SK-N-SH (cell line): ENCODE data around the gene MBOAT2. TPM values are rescaled to one million over a fixed set of nuclear protein-coding genes. Genes with fewer than 3 reads are reported as not detected.

Source experiments
- CTCF ChIA-PET: fragments of 300-600, 350-600 bp; formaldehyde crosslinking; extraction: SDS; loops from one replicate; lab custom pipeline; 2021; lab: Yijun Ruan, JAX
- POLR2A ChIA-PET: fragments of 350-600 bp; sonication (Branson Sonifier 250); formaldehyde crosslinking; extraction: SDS; loops from one replicate; lab custom pipeline; 2020; ENCODE audit warnings: antibody characterized with exemption, inconsistent platforms; lab: Yijun Ruan, JAX
- DNase-seq: peaks from one replicate; pipeline ENCODE4 v3.0.0; 2012
- H2AFZ ChIP-seq: fragments of 200-600 bp; sonication (generic); 2 replicates; pipeline ENCODE4 v1.8.1; 2016; ENCODE audit warnings: antibody characterized with exemption, mild to moderate bottlenecking, low read depth
- H3F3A ChIP-seq: fragments of 200-600 bp; sonication (generic); replicated peaks from 2 replicates; pipeline ENCODE3; 2016; ENCODE audit warnings: antibody characterized with exemption, mild to moderate bottlenecking; ENCODE audit not compliant: insufficient read depth
- H3K27ac ChIP-seq, 2 experiments: fragments of 200-500 bp in 1 of 2; fragments of 200-600 bp in 1 of 2; sonication (Bioruptor generic) in 1 of 2; sonication (generic), shearing (Covaris generic) in 1 of 2; 2 replicates each; pipeline versions ENCODE4 v1.5.1 to v1.6.1; 2014 to 2016; ENCODE audit warnings: low read depth in 2 of 2, inconsistent platforms in 1 of 2, low read length in 1 of 2, mild to moderate bottlenecking in 1 of 2, mixed read lengths in 1 of 2
- H3K27me3 ChIP-seq: fragments of 200-600 bp; sonication (generic), shearing (Covaris generic); 2 replicates; pipeline ENCODE4 v1.6.1; 2016; ENCODE audit warnings: mixed run types; ENCODE audit not compliant: insufficient read depth
- H3K36me3 ChIP-seq, 2 experiments: fragments of 200-500 bp in 1 of 2; fragments of 200-600 bp in 1 of 2; sonication (Bioruptor generic) in 1 of 2; sonication (generic) in 1 of 2; replicated peaks in 1 of 2; 2 replicates each; pipeline versions ENCODE3 to v1.5.1; 2014 to 2016; ENCODE audit warnings: low read length in 1 of 2, mild to moderate bottlenecking in 1 of 2; ENCODE audit not compliant: insufficient read depth in 2 of 2, control insufficient read depth in 1 of 2
- H3K4me1 ChIP-seq, 2 experiments: fragments of 200-500 bp in 1 of 2; fragments of 200-600 bp in 1 of 2; sonication (Bioruptor generic) in 1 of 2; sonication (generic), shearing (Covaris generic) in 1 of 2; 2 replicates each; pipeline versions ENCODE4 v1.5.1 to v1.6.1; 2014 to 2016; ENCODE audit warnings: low read depth in 1 of 2, low read length in 1 of 2, mixed run types in 1 of 2; ENCODE audit not compliant: insufficient read depth in 2 of 2, control insufficient read depth in 1 of 2
- H3K4me2 ChIP-seq: fragments of 200-600 bp; sonication (generic), shearing (Covaris generic); 2 replicates; pipeline ENCODE4 v1.6.1; 2017; ENCODE audit warnings: mixed run types
- H3K4me3 ChIP-seq, 2 experiments: fragments of 200-500 bp in 1 of 2; fragments of 200-600 bp in 1 of 2; sonication (Bioruptor generic) in 1 of 2; sonication (generic), shearing (Covaris generic) in 1 of 2; 2 replicates each; pipeline versions ENCODE4 v1.5.1 to v1.8.1; 2014 to 2016; ENCODE audit warnings: low read depth in 2 of 2, inconsistent platforms in 1 of 2, low read length in 1 of 2, mild to moderate bottlenecking in 1 of 2, mixed read lengths in 1 of 2, moderate library complexity in 1 of 2
- H3K79me2 ChIP-seq: fragments of 200-600 bp; sonication (generic); 2 replicates; pipeline ENCODE4 v1.8.1; 2017; ENCODE audit warnings: mild to moderate bottlenecking; ENCODE audit not compliant: insufficient read depth
- H3K9ac ChIP-seq: fragments of 200-600 bp; sonication (generic); 2 replicates; pipeline ENCODE4 v1.6.1; 2017; ENCODE audit warnings: mixed run types
- H3K9me2 ChIP-seq: fragments of 200-600 bp; sonication (generic); 2 replicates; pipeline ENCODE4 v1.6.1; 2017; ENCODE audit warnings: mixed run types
- H3K9me3 ChIP-seq: fragments of 200-600 bp; sonication (generic); 2 replicates; pipeline ENCODE4 v1.6.1; 2017; ENCODE audit warnings: mixed run types, mild to moderate bottlenecking, moderate library complexity
- H4K20me1 ChIP-seq: fragments of 200-600 bp; sonication (generic); 2 replicates; pipeline ENCODE4 v1.6.1; 2017; ENCODE audit warnings: mild to moderate bottlenecking, mixed run types; ENCODE audit not compliant: insufficient read depth
- CTCF ChIP-seq: fragments of 200-600 bp; sonication (generic); IDR thresholded peaks from 2 replicates; pipeline ENCODE4 v1.6.1; 2017; ENCODE audit warnings: antibody characterized with exemption, mild to moderate bottlenecking, moderate library complexity
- EP300 ChIP-seq, 2 experiments: IDR thresholded peaks; 2 replicates each; pipeline versions ENCODE4 v1.4.0 to v1.6.1; 2012; ENCODE audit warnings: borderline replicate concordance in 1 of 2, low read depth in 1 of 2, low read length in 1 of 2
- EZH2phosphoT487 ChIP-seq: fragments of 200-600 bp; sonication (generic); IDR thresholded peaks from 2 replicates; pipeline ENCODE4 v1.6.1; 2017; ENCODE audit warnings: low read depth, mixed run types, mild to moderate bottlenecking, antibody characterized with exemption, moderate library complexity, borderline replicate concordance
- GATA2 ChIP-seq: sonication (generic); formaldehyde crosslinking; IDR thresholded peaks from 2 replicates; pipeline ENCODE4 v1.5.0; 2020; ENCODE audit warnings: mild to moderate bottlenecking, missing genetic modification reagents
- JUND ChIP-seq: IDR thresholded peaks from 2 replicates; pipeline ENCODE4 v1.4.0; 2012
- MEF2A ChIP-seq: IDR thresholded peaks from 2 replicates; pipeline ENCODE4 v1.4.0; 2012; ENCODE audit warnings: low read depth, borderline replicate concordance
- MXI1 ChIP-seq: IDR thresholded peaks from 2 replicates; pipeline ENCODE4 v1.6.1; 2012; ENCODE audit warnings: mild to moderate bottlenecking, low read depth, low read length, improper control_type of control experiment
- NFIC ChIP-seq: IDR thresholded peaks from 2 replicates; pipeline ENCODE4 v1.4.0; 2012; ENCODE audit warnings: borderline replicate concordance
- PBX3 ChIP-seq: IDR thresholded peaks from 2 replicates; pipeline ENCODE4; 2012
- POLR2AphosphoS5 ChIP-seq: IDR thresholded peaks from 2 replicates; pipeline ENCODE4 v1.6.1; 2012; ENCODE audit warnings: low read depth, low read length
- RFX5 ChIP-seq: IDR thresholded peaks from 2 replicates; pipeline ENCODE4 v1.6.1; 2012; ENCODE audit warnings: mild to moderate bottlenecking, improper control_type of control experiment, low read length
- TCF12 ChIP-seq: IDR thresholded peaks from 2 replicates; pipeline ENCODE4 v1.4.0; 2012
- TEAD4 ChIP-seq: IDR thresholded peaks from 2 replicates; pipeline ENCODE4 v1.4.0; 2012; ENCODE audit warnings: mild to moderate bottlenecking, borderline replicate concordance; ENCODE audit not compliant: insufficient read depth
- USF1 ChIP-seq: IDR thresholded peaks from 2 replicates; pipeline ENCODE4 v1.4.0; 2012; ENCODE audit warnings: low read depth, borderline replicate concordance
- ZBTB33 ChIP-seq: IDR thresholded peaks from 2 replicates; pipeline ENCODE4 v1.4.0; 2012; ENCODE audit warnings: low read depth, borderline replicate concordance
- WGBS: methylation state at CpG from one replicate; pipeline ENCODE4 v1.1.6; 2017; ENCODE audit warnings: low lambda C conversion rate; 5-methylcytosine and 5-hydroxymethylcytosine counted together
- polyA plus RNA-seq, 3 experiments: library from polyadenylated mRNA; depleted of rRNA; stranded (reverse); fragments of >200 nt; gene quantifications; 2 replicates each; pipeline ENCODE4 v1.2.3, GENCODE V29; 2012

Gene MBOAT2
- polyA plus RNA-seq, 1 of the 3 experiments (the other 2 are of a cell fraction), result 33.9 TPM

GRCh38 chr2:8893474-8893873 lies 110.0 kb downstream of the MBOAT2 start:
- Histone ChIP-seq H3K36me3 (peaks cover 3 to 19% of the 10 kb centered on the region in 2 experiments), H2AFZ (no peak overlapping the region), H3F3A (no peaks in the 10 kb centered on the region), H3K27ac (no peak overlapping the region), H3K9me2 (no peaks in the 10 kb centered on the region), H3K9ac (no peak overlapping the region), H3K4me2 (no peak overlapping the region), H4K20me1 (no peaks in the 10 kb centered on the region), H3K4me1 (peaks cover 0 to 4% of the 10 kb centered on the region in 2 experiments; a peak in 1 of 4 replicates), H3K9me3 (no peaks in the 10 kb centered on the region), H3K4me3 (no peak overlapping the region), H3K27me3 (no peaks in the 10 kb centered on the region), H3K79me2 (no peaks in the 10 kb centered on the region; the same call in 1 of the 2 replicates)
- POLR2A ChIA-PET, result no interaction called here
- CTCF ChIA-PET, result interaction anchor here (0.6 to 1.2 kb wide), 2 partner anchors 9 to 11 kb away, joined by 3 to 7 read pairs; no protein-coding TSS in a partner anchor
- WGBS, result 100% methylated on average over 1 of the region's 1 CpG
- no peak for TF ChIP-seq POLR2AphosphoS5
- no peak for TF ChIP-seq JUND
- no peak for TF ChIP-seq MEF2A
- TF ChIP-seq CTCF, result no peak
- no peak for TF ChIP-seq TCF12
- no peak for TF ChIP-seq TEAD4
- TF ChIP-seq EP300 (IDR thresholded peaks at IDR 0.05; ENCODE audit: borderline replicate concordance in 1 of 2, low read depth in 1 of 2, low read length in 1 of 2), result no peak
- no peak for TF ChIP-seq RFX5
- no peak for TF ChIP-seq GATA2
- no peak for TF ChIP-seq MXI1
- no peak for TF ChIP-seq PBX3
- no peak for TF ChIP-seq USF1
- TF ChIP-seq NFIC, result no peak
- TF ChIP-seq EZH2phosphoT487, result no peak
- TF ChIP-seq ZBTB33, result no peak
- DNase-seq, result no peak
